ENCODE data around the gene HNRNPA2B1.

- no peak for TF ChIP-seq CTCF (IDR thresholded peaks at IDR 0.05)
- TF ChIP-seq POLR2A (IDR thresholded peaks at IDR 0.05), result no peak
- no peak for TF ChIP-seq POLR2AphosphoS5 (IDR thresholded peaks at IDR 0.05)
These were observed 38.1 kb downstream of the HNRNPA2B1 start for GRCh38 chr7:26162431-26162830.

Data from prostate gland (tissue), 2 donors.